WTC11 (cell line): ENCODE data around the gene HNRNPLL. TPM values are rescaled to one million over a fixed set of nuclear protein-coding genes. Genes with fewer than 3 reads are reported as not detected.
A peak's percentile ranks its signal among the peaks of the same experiment; 100 is the strongest.

Source experiments
- ATAC-seq: fragments of 200-7000 bp; cut with Tn5 transposase; 2 replicates; pipeline ENCODE4 v1.10.0; 2021; ENCODE audit warnings: mild to moderate bottlenecking, moderate library complexity
- CTCF ChIA-PET: fragments of 300-600 bp; sonication (Branson Sonifier 250); formaldehyde crosslinking; loops from one replicate; lab custom pipeline; 2021; ENCODE audit warnings: antibody characterized with exemption; lab: Charles Lee
- POLR2A ChIA-PET: fragments of 350-600 bp; sonication (Branson Sonifier 250); formaldehyde crosslinking; loops from one replicate; lab custom pipeline; 2021; ENCODE audit warnings: antibody characterized with exemption; lab: Charles Lee
- DNase-seq: peaks from one replicate; pipeline ENCODE4 v3.0.0; 2021; ENCODE audit warnings: low spot score
- H3K27ac Mint-ChIP-seq: 2 replicates; pipeline ENCODE4 v1.8.0; 2021; ENCODE audit warnings: mixed read lengths
- H3K27me3 Mint-ChIP-seq: 2 replicates; pipeline ENCODE4 v1.8.0; 2021; ENCODE audit warnings: low read depth, mild to moderate bottlenecking, moderate library complexity, mixed read lengths
- H3K36me3 Mint-ChIP-seq: 2 replicates; pipeline ENCODE4 v1.8.0; 2021; ENCODE audit warnings: mixed read lengths
- H3K4me1 Mint-ChIP-seq: 2 replicates; pipeline ENCODE4 v1.8.0; 2022; ENCODE audit warnings: mixed read lengths
- H3K4me3 Mint-ChIP-seq: 2 replicates; pipeline ENCODE4 v1.8.0; 2021; ENCODE audit warnings: mild to moderate bottlenecking, moderate library complexity, mixed read lengths
- H3K9me3 Mint-ChIP-seq: 2 replicates; pipeline ENCODE4 v1.8.0; 2021; ENCODE audit warnings: mixed read lengths
- ARID4B ChIP-seq: sonication (generic); formaldehyde crosslinking; IDR thresholded peaks from 2 replicates; pipeline ENCODE4 v1.8.0; 2023; ENCODE audit warnings: missing genetic modification reagents, mild to moderate bottlenecking, borderline replicate concordance
- ATF1 ChIP-seq: sonication (generic); formaldehyde crosslinking; IDR thresholded peaks from 2 replicates; pipeline ENCODE4 v1.8.1; 2023; ENCODE audit warnings: mild to moderate bottlenecking, moderate library complexity, missing genetic modification reagents
- CREB1 ChIP-seq: sonication (generic); formaldehyde crosslinking; IDR thresholded peaks from 2 replicates; pipeline ENCODE4 v1.8.0; 2023; ENCODE audit warnings: mild to moderate bottlenecking, missing genetic modification reagents
- GABPB1 ChIP-seq: sonication (generic); formaldehyde crosslinking; IDR thresholded peaks from 2 replicates; pipeline ENCODE4 v1.8.1; 2023; ENCODE audit warnings: mild to moderate bottlenecking, missing genetic modification reagents
- JAZF1 ChIP-seq: fragments of 250-450 bp; sonication (Bioruptor Pico); IDR thresholded peaks from 2 replicates; pipeline ENCODE4 v1.9.0; 2021; ENCODE audit warnings: moderate library complexity, mild to moderate bottlenecking, inconsistent platforms
- MXD4 ChIP-seq: fragments of 250-450 bp; sonication (Bioruptor Pico); IDR thresholded peaks from 2 replicates; pipeline ENCODE4 v1.8.0; 2021; ENCODE audit warnings: mild to moderate bottlenecking, moderate library complexity, borderline replicate concordance
- NFE2L1 ChIP-seq: sonication (generic); formaldehyde crosslinking; IDR thresholded peaks from 2 replicates; pipeline ENCODE4 v1.8.1; 2023; ENCODE audit warnings: missing genetic modification reagents
- NFYB ChIP-seq: sonication (generic); formaldehyde crosslinking; conservative IDR thresholded peaks from 2 replicates; pipeline ENCODE4 v1.8.0; 2022; ENCODE audit warnings: low read depth, missing genetic modification reagents
- OVOL2 ChIP-seq: fragments of 250-450 bp; sonication (Bioruptor Pico); IDR thresholded peaks from 2 replicates; pipeline ENCODE4 v1.9.0; 2021; ENCODE audit warnings: mild to moderate bottlenecking, borderline replicate concordance
- TEAD1 ChIP-seq: sonication (generic); formaldehyde crosslinking; IDR thresholded peaks from 2 replicates; pipeline ENCODE4 v1.8.0; 2022; ENCODE audit warnings: mild to moderate bottlenecking, missing genetic modification reagents
- TP53 ChIP-seq: sonication (generic); formaldehyde crosslinking; IDR thresholded peaks from 2 replicates; pipeline ENCODE4 v1.8.1; 2023; ENCODE audit warnings: mild to moderate bottlenecking, missing genetic modification reagents
- ZBTB43 ChIP-seq: sonication (generic); formaldehyde crosslinking; IDR thresholded peaks from 2 replicates; pipeline ENCODE4 v1.8.1; 2023; ENCODE audit warnings: mild to moderate bottlenecking, missing genetic modification reagents
- ZNF396 ChIP-seq: fragments of 250-450 bp; sonication (Bioruptor Pico); IDR thresholded peaks from 2 replicates; pipeline ENCODE4 v1.8.0; 2021; ENCODE audit warnings: mild to moderate bottlenecking, moderate library complexity, borderline replicate concordance
- ZSCAN18 ChIP-seq: fragments of 250-450 bp; sonication (Bioruptor Pico); IDR thresholded peaks from 2 replicates; pipeline ENCODE4 v2.1.2; 2022; ENCODE audit warnings: mild to moderate bottlenecking, moderate library complexity
- total RNA-seq: library from RNA; stranded (reverse); gene quantifications from 3 replicates; pipeline ENCODE4 v1.2.3, GENCODE V29; 2021

The HNRNPLL gene
- total RNA-seq, 1 experiment from 2014 or later: 65.3 TPM

DNA sequence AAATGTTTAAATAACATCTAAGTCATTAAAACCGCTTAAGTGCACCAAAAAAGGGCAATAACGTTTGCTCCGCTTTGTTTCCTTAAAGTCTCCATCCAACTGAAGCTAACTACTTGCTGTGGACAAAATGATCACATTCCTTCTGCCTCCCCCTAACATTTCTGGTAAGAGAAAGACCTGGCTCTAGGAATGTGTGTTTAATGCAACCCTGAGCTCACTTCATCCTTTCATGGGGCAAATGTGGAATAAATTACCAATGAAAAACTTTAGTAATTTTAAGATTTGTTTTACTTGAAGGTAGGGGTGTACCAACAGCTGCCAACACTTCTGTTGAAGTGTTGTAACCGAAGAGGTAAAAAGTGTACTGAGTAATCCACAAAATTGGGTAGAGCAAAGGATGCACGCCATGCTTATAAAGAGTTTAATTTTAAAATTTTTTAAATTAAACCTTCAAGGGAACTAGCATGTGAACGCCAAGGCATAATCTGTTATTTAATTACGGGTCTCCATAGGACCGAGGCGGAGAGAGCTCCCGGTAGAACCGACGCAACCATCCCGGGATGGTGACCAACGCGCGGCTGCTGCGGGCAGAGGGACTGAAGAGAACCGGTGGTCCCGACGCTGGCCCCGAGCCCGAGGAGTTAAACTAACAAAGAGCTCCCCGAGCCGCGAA, 1.1 kb downstream of the HNRNPLL start:
- ChIA-PET POLR2A (interaction anchor here (0.7 to 4.5 kb wide), 6 partner anchors 14 to 224 kb away, joined by 3 to 55 read pairs (median 6); partner anchors contain the start of genes ATL2, GALM and SRSF7), CTCF (interaction anchor here (0.6 to 4.5 kb wide), 9 partner anchors 11 to 125 kb away, joined by 3 to 27 read pairs (median 4); no protein-coding TSS in a partner anchor)
- DNase-seq (no peak), ATAC-seq (no peak)
- no peaks in the 10 kb centered on the region for H3K27me3 Mint-ChIP-seq
- H3K36me3 Mint-ChIP-seq: no peaks in the 10 kb centered on the region
- no peaks in the 10 kb centered on the region for H3K9me3 Mint-ChIP-seq
- peak overlapping the region; percentile 83 for H3K27ac Mint-ChIP-seq
- peaks cover 54% of the 10 kb centered on the region for H3K4me1 Mint-ChIP-seq
- TF ChIP-seq MXD4 (CRISPR knock-in tag): no peak
- 0 out of 2 replicates have a peak, but pooled peaks have one; percentile 59 for TF ChIP-seq TP53 (CRISPR knock-in tag)
- no peak for TF ChIP-seq ZSCAN18 (CRISPR knock-in tag)
- TF ChIP-seq TEAD1 (CRISPR knock-in tag): no peak
- no peak for TF ChIP-seq ZBTB43 (CRISPR knock-in tag)
- H3K4me3 Mint-ChIP-seq: peak overlapping the region; percentile 90

DNA sequence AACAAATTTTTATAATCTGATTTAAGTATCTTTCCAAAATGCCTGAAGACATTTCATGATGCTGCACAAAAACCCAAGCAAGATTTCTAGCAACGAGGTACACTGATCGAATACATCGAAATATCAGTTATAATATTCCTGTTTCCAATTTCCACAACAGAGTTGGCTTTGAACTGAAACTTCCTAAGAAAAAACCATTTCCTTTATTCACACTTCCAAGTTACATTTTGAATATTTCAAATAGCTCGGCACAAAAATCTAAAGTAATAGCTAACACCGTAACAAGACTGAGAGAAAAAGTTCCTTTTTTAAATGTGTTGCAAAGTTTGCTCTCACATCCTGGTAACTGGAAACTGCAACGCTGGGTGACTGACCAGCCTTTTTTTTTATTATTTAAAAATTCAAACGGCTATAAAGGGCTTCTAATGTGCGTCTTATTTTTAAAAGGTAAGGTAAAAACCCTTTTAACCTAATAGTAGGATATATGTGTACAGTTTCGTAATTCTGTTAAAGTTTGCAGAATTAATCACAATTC, 1.7 kb downstream of the HNRNPLL start:
- TF ChIP-seq ATF1 (CRISPR knock-in tag) (no peak), NFYB (no peak), ARID4B (CRISPR knock-in tag) (no peak), CREB1 (no peak), GABPB1 (CRISPR knock-in tag) (no peak), OVOL2 (no peak), JAZF1 (CRISPR knock-in tag) (no peak), NFE2L1 (CRISPR knock-in tag) (no peak), ZBTB43 (CRISPR knock-in tag) (no peak), ZNF396 (CRISPR knock-in tag) (no peak)
- ChIA-PET CTCF (interaction anchor here (0.6 to 4.5 kb wide), 7 partner anchors 12 to 139 kb away, joined by 3 to 27 read pairs (median 4); no protein-coding TSS in a partner anchor), POLR2A (interaction anchor here (0.9 to 4.5 kb wide), 5 partner anchors 20 to 223 kb away, joined by 3 to 55 read pairs (median 7); partner anchors contain the start of genes ATL2, GALM and SRSF7)
- peak overlapping the region; percentile 90 for H3K4me3 Mint-ChIP-seq
- no peak for ATAC-seq
- H3K9me3 Mint-ChIP-seq: no peaks in the 10 kb centered on the region
- H3K27ac Mint-ChIP-seq: peak overlapping the region; percentile 84
- peaks cover 58% of the 10 kb centered on the region for H3K4me1 Mint-ChIP-seq
- no peaks in the 10 kb centered on the region for H3K36me3 Mint-ChIP-seq
- no peaks in the 10 kb centered on the region for H3K27me3 Mint-ChIP-seq
- DNase-seq: no peak
